Nephron progenitor cell (in vitro differentiated cells): ENCODE measurements around the gene FASTKD2.

Source experiments
- DNase-seq: peaks from one replicate; pipeline ENCODE4 v3.0.0; 2021
- H3K27ac Mint-ChIP-seq: 2 replicates; pipeline ENCODE4 v1.8.0; 2021; ENCODE audit warnings: mild to moderate bottlenecking, moderate library complexity, mixed read lengths
- H3K27me3 Mint-ChIP-seq: 2 replicates; pipeline ENCODE4 v1.8.0; 2021; ENCODE audit warnings: mild to moderate bottlenecking, low read depth, mixed read lengths; ENCODE audit not compliant: poor library complexity
- H3K36me3 Mint-ChIP-seq: 2 replicates; pipeline ENCODE4 v1.8.0; 2021; ENCODE audit warnings: low read depth, mixed read lengths
- H3K4me1 Mint-ChIP-seq: 2 replicates; pipeline ENCODE4 v1.8.0; 2021; ENCODE audit warnings: mixed read lengths
- H3K4me3 Mint-ChIP-seq: 2 replicates; pipeline ENCODE4 v1.8.0; 2021; ENCODE audit warnings: mild to moderate bottlenecking, moderate library complexity, mixed read lengths
- H3K9me3 Mint-ChIP-seq: 2 replicates; pipeline ENCODE4 v1.8.0; 2021; ENCODE audit warnings: mild to moderate bottlenecking, moderate library complexity, mixed read lengths
- TF ChIP-seq, protein P1 (sequence below): fragments of 200-600 bp; sonication (generic); IDR thresholded peaks from 2 replicates; pipeline ENCODE4 v1.5.0; 2021; ENCODE audit warnings: antibody characterized with exemption

Gene FASTKD2

DNA sequence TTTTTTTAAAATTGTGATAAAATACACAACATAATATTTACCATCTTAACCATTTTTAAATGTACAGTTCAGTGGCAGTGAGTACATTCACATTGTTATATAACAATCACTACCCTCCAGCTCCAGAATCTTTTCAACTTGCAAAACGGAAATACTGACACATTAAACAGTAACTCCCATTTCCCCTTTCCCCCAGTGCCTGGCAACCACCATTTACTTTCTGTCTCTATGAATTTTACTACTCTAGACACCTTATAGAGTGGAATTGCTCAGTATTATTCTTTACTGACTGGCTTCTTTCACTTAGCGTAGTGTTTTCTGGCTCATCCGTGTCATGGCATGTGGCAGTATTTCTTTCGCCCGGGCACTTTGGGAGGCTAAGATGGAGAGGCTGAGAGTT lies 32.6 kb downstream of the FASTKD2 start:
- peaks cover 24% of the 10 kb centered on the region for H3K36me3 Mint-ChIP-seq
- DNase-seq = no peak
- TF ChIP-seq, protein P1, sequence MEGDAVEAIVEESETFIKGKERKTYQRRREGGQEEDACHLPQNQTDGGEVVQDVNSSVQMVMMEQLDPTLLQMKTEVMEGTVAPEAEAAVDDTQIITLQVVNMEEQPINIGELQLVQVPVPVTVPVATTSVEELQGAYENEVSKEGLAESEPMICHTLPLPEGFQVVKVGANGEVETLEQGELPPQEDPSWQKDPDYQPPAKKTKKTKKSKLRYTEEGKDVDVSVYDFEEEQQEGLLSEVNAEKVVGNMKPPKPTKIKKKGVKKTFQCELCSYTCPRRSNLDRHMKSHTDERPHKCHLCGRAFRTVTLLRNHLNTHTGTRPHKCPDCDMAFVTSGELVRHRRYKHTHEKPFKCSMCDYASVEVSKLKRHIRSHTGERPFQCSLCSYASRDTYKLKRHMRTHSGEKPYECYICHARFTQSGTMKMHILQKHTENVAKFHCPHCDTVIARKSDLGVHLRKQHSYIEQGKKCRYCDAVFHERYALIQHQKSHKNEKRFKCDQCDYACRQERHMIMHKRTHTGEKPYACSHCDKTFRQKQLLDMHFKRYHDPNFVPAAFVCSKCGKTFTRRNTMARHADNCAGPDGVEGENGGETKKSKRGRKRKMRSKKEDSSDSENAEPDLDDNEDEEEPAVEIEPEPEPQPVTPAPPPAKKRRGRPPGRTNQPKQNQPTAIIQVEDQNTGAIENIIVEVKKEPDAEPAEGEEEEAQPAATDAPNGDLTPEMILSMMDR = no peak
- no peak overlapping the region for H3K27ac Mint-ChIP-seq
- H3K4me3 Mint-ChIP-seq = no peak overlapping the region
- peaks cover 4% of the 10 kb centered on the region for H3K9me3 Mint-ChIP-seq
- no peaks in the 10 kb centered on the region for H3K27me3 Mint-ChIP-seq
- peaks cover 12% of the 10 kb centered on the region for H3K4me1 Mint-ChIP-seq

DNA sequence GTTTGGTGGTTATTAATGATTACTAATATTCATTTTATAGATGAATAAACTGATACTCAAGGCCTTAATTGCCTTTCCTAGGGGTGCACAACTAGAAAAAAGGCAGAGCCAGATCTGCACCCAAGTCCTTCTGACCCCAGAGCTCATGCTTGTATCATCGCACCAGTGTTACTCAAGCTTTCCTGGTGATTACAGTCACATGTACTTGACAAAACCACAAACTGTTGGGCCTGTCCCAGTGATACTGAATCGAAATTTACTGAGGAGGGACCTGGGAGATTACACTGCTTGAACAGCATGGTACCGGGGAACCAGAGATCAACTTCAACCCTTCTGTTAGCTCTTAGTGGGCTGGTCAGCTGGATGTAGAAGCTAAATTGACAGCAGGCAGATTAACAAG lies 33.7 kb downstream of the FASTKD2 start:
- DNase-seq = no peak
- H3K4me3 Mint-ChIP-seq = no peak overlapping the region
- peaks cover 24% of the 10 kb centered on the region for H3K36me3 Mint-ChIP-seq
- no peak overlapping the region for H3K27ac Mint-ChIP-seq
- TF ChIP-seq, protein P1 = no peak
- H3K27me3 Mint-ChIP-seq = no peaks in the 10 kb centered on the region
- H3K4me1 Mint-ChIP-seq = peaks cover 15% of the 10 kb centered on the region
- peaks cover 4% of the 10 kb centered on the region for H3K9me3 Mint-ChIP-seq

DNA sequence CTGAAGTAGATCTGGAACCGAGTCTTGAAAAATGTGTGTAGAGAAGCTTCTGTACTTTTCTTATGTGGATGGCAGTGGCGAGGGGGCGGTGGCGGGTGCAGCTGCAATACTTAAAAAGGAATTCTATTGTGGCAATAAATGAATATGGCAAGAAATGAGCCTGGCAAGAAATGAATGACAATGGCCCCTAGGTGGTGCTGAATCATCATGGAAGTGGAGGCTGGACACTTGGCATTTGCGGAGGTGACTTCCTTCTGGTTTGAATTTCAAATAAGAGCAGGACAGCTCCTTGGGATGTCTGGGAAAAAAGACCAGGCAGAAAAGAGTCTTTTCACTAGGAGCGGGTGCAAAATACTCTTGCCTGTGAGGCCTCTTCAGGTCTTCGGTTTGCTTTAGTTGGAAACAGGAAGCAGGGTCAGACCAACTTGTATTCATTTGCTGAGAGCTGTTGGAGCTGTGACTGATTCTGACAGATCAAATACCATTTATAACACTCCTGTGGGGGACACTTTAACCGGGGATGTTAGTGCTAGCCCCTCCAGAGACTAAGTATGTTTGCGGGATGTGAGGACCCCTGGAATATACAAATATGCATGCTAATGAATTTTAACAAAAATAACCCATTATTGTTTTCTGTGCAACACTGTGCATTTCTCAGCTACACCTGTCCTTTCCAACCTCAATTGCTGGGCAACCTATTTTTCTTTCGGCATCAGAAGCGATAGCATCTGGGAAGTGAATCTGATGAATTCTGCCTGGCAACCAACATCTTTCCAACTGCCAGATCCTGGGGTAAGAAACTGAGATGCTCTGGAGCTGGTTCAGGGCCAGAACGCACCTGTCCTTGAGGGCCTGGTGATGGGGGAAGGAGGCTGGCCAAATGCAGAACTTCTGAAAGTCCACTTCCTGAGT lies 35.4 kb downstream of the FASTKD2 start:
- Mint-ChIP-seq H3K9me3 (peaks cover 4% of the 10 kb centered on the region), H3K4me1 (peaks cover 15% of the 10 kb centered on the region), H3K27me3 (no peaks in the 10 kb centered on the region), H3K27ac (no peak overlapping the region), H3K36me3 (peaks cover 16% of the 10 kb centered on the region), H3K4me3 (no peak overlapping the region)
- TF ChIP-seq, protein P1 = peak; percentile 64
- peak; percentile 61 for DNase-seq

DNA sequence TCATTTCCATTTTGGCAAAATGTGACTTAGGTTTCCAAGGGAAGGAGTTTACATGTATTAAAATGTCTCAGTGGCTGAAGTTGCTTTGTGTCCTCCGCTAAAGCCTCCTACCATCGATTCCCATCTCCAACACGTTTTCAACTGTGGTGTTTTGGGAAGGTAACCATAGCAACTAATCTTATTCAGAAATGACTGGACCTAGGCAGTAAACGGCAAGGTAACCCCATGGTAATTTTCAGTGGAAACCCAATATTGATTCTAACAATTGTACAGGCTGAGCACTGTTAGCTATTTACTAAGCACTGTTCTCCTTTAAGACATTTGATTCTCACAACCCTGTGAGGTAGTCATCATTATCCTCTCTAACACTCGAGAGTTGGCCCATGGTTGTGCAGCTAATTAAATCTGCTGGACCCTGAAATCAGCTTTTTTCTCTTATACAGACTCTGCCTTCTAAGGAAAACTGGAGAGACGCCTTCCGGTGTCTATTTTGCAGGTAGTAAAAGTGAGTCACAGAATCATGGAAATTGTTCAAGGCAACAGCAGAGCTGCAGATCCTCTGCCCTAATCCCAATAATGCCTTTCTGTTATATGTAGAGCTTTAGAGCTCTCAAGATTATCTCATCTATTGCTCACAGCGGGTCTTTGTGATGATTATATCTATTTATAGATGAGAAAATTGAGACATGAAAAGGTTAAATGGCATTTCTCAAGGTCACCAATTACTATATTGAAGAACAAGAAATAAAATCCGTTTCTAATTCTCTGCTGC lies 36.2 kb downstream of the FASTKD2 start:
- Mint-ChIP-seq H3K27me3 (no peaks in the 10 kb centered on the region), H3K4me3 (no peak overlapping the region), H3K9me3 (peaks cover 4% of the 10 kb centered on the region), H3K4me1 (peaks cover 15% of the 10 kb centered on the region), H3K36me3 (peaks cover 13% of the 10 kb centered on the region), H3K27ac (no peak overlapping the region)
- no peak for DNase-seq
- TF ChIP-seq, protein P1 = no peak

DNA sequence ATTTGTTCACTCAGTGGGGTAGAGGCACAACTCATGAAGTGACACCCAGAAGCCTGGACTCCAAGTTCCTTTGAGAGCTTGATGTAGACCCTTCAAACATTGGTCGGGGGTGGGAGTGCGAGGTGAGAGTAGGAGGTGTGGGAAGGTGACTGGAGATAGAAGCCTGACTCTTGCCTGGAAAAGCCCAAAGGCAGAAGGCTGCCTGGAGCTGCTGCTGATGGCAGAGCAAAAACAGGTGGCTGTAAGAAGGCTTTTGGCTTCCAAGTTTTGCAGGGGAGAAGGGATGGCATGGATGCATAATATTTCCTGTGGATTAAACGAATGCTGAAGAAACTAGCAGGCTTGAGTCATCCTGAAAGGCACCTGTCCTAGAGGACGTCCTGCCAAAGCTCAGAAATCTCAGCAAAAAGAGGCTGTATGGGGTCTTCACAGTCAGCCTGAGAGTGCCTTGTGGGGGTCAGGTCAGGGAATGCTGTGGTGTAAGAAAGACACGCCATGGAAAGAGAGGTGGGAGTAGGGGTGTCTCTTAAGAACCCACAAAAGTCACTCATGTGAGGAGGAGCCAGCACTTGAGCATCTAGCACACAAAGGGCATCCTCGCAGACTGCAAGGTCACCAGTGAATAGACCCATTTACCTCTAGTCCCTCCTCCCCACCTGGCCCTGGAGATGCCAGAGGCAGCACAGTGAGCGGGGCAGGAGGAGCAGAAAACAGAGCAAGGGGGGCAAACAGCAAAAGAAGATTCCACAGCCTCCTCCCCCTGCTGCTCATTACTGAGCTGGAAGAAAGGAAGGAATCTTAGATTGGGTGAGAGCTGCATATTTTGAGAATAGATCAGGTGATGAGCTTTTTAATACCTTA lies 37.5 kb downstream of the FASTKD2 start:
- Mint-ChIP-seq H3K4me1 (peaks cover 15% of the 10 kb centered on the region), H3K36me3 (peaks cover 9% of the 10 kb centered on the region), H3K9me3 (peaks cover 3% of the 10 kb centered on the region), H3K27ac (no peak overlapping the region), H3K4me3 (no peak overlapping the region), H3K27me3 (no peaks in the 10 kb centered on the region)
- TF ChIP-seq, protein P1 = no peak
- DNase-seq = no peak
